K562 (cell line): ENCODE measurements around the gene FYB1. TPM values are rescaled to one million over a fixed set of nuclear protein-coding genes. Genes with fewer than 3 reads are reported as not detected.

Source experiments
- CBX2 ChIP-seq: fragments of 200-600 bp; sonication (generic); IDR thresholded peaks from one replicate; pipeline ENCODE4 v1.6.1; 2012; ENCODE audit warnings: mild to moderate bottlenecking, low read length, inconsistent platforms; ENCODE audit not compliant: insufficient read depth, poor library complexity, severe bottlenecking
- CBX3 ChIP-seq, 2 experiments: IDR thresholded peaks; 1 replicate in 1 of 2; 2 replicates in 1 of 2; pipeline ENCODE4 v1.6.1; 2012; ENCODE audit warnings: inconsistent platforms in 2 of 2, low read length in 2 of 2, borderline replicate concordance in 1 of 2, control low read depth in 1 of 2
- CBX8 ChIP-seq: fragments of 200-600 bp; sonication (generic); IDR thresholded peaks from 2 replicates; pipeline ENCODE4 v1.6.1; 2012; ENCODE audit warnings: borderline replicate concordance, mixed run types, low read depth, mild to moderate bottlenecking, moderate library complexity, mixed read lengths, low read length, control low read depth, inconsistent platforms; ENCODE audit not compliant: poor library complexity, severe bottlenecking; ENCODE audit errors: extremely low read depth
- CHD7 ChIP-seq: fragments of 200-600 bp; sonication (generic); IDR thresholded peaks from one replicate; pipeline ENCODE4 v1.6.1; 2012; ENCODE audit warnings: mild to moderate bottlenecking, low read depth, low read length, inconsistent platforms
- EGR1 ChIP-seq: fragments of 450-650 bp; conservative IDR thresholded peaks from 2 replicates; pipeline ENCODE4 v1.6.1; 2017; ENCODE audit warnings: mild to moderate bottlenecking
- GABPB1 ChIP-seq: sonication (generic); formaldehyde crosslinking; IDR thresholded peaks from 2 replicates; pipeline ENCODE4 v1.8.0; 2022; ENCODE audit warnings: mild to moderate bottlenecking, missing genetic modification reagents
- HNRNPLL ChIP-seq: fragments of 200-400 bp; formaldehyde crosslinking; IDR thresholded peaks from 2 replicates; pipeline ENCODE4 v1.6.1; 2017; ENCODE audit warnings: low read length, low read depth, mild to moderate bottlenecking; ENCODE audit not compliant: poor library complexity, severe bottlenecking
- HNRNPUL1 ChIP-seq: fragments of 200-400 bp; formaldehyde crosslinking; IDR thresholded peaks from 2 replicates; pipeline ENCODE4 v1.6.1; 2017; ENCODE audit warnings: low read length
- NFATC3 ChIP-seq: fragments of 450-650 bp; IDR thresholded peaks from 2 replicates; pipeline ENCODE4 v1.6.1; 2017; ENCODE audit warnings: mild to moderate bottlenecking
- NFIX ChIP-seq: fragments of 250-450 bp; sonication (Bioruptor Pico); IDR thresholded peaks from 2 replicates; pipeline ENCODE4 v1.4.0; 2020; ENCODE audit warnings: low read depth, mild to moderate bottlenecking, moderate library complexity
- PPARD ChIP-seq: fragments of 250-450 bp; sonication (Bioruptor Pico); IDR thresholded peaks from 2 replicates; pipeline ENCODE4 v1.8.0; 2022; ENCODE audit warnings: inconsistent platforms, mild to moderate bottlenecking, moderate library complexity
- RBM25 ChIP-seq: fragments of 200-400 bp; formaldehyde crosslinking; IDR thresholded peaks from 2 replicates; pipeline ENCODE4 v1.6.1; 2018; ENCODE audit warnings: low read length, low read depth, moderate library complexity; ENCODE audit not compliant: severe bottlenecking
- TSC22D4 ChIP-seq: fragments of 450-650 bp; IDR thresholded peaks from 2 replicates; pipeline ENCODE4 v1.6.1; 2016; ENCODE audit warnings: missing genetic modification characterization, missing biosample characterization, control low read depth
- WHSC1 ChIP-seq: IDR thresholded peaks from one replicate; pipeline ENCODE4 v1.6.1; 2012; ENCODE audit warnings: low read length, control low read depth, inconsistent platforms
- ZNF133 ChIP-seq: fragments of 250-450 bp; sonication (Bioruptor Pico); IDR thresholded peaks from 2 replicates; pipeline ENCODE4 v1.4.0; 2020; ENCODE audit warnings: mild to moderate bottlenecking
- ZNF143 ChIP-seq: sonication (generic); formaldehyde crosslinking; IDR thresholded peaks from 2 replicates; pipeline ENCODE4 v1.9.0; 2022; ENCODE audit warnings: mild to moderate bottlenecking, missing genetic modification reagents
- ZNF197 ChIP-seq: fragments of 200-800 bp; sonication (Bioruptor generic); IDR thresholded peaks from 2 replicates; pipeline ENCODE4 v1.6.1; 2016; ENCODE audit warnings: low read depth, missing genetic modification characterization, missing compliant biosample characterization
- ZNF232 ChIP-seq: sonication (generic); formaldehyde crosslinking; IDR thresholded peaks from 2 replicates; pipeline ENCODE4 v1.8.0; 2022; ENCODE audit warnings: mild to moderate bottlenecking, missing genetic modification reagents
- ZNF764 ChIP-seq: fragments of 250-450 bp; sonication (Bioruptor Pico); IDR thresholded peaks from 2 replicates; pipeline ENCODE4 v1.4.0; 2020; ENCODE audit warnings: low read depth, mild to moderate bottlenecking, moderate library complexity
- polyA plus RNA-seq, 8 experiments: library from polyadenylated mRNA; depleted of rRNA in 4 of 8; stranded (reverse) in 5 of 8; unstranded in 3 of 8; fragments of >200 nt; fragmentation: Nextera tagmentation in 2 of 8; fragmentation: Illumina TruSeq in 1 of 8; extraction: Ambion mirVana in 2 of 8; extraction: Trizol in 1 of 8; gene quantifications; 2 replicates each; pipeline versions ENCODE4 v1.2.1 to v1.2.3, GENCODE V29; 2011 to 2014; ENCODE audit warnings: inconsistent platforms in 1 of 8, missing spikeins in 1 of 8
- total RNA-seq, 7 experiments: library from RNA; depleted of rRNA in 6 of 7; stranded (reverse); fragments of >200 nt in 6 of 7; fragmentation: Illumina TruSeq in 2 of 7; extraction: Trizol in 2 of 7; gene quantifications; 2 replicates each; pipeline versions ENCODE4 v1.2.1 to v1.2.3, GENCODE V29; 2011 to 2021; ENCODE audit warnings: low replicate concordance in 1 of 7

Gene FYB1
- total and polyA plus RNA-seq, 9 of the 15 experiments (the other 6 are each of a cell fraction or from before 2014, with no cell fraction given): 4.7 to 31.5 (median 9.7) TPM

GRCh38 chr5:39117401-39117800, 102.0 kb downstream of the FYB1 start (continued):
- TF ChIP-seq CHD7 (no peak), ZNF133 (CRISPR knock-in tag) (no peak), ZNF232 (no peak), NFIX (CRISPR knock-in tag) (no peak), CBX3 (IDR thresholded peaks at IDR 0.05; ENCODE audit: borderline replicate concordance in 1 of 2, low read length in 2 of 2) (peak in 1 of 2 experiments; percentile 5; a peak in 1 of 3 replicates), CBX8 (no peak), ZNF197 (no peak), GABPB1 (CRISPR knock-in tag) (no peak), HNRNPUL1 (no peak), ZNF143 (CRISPR knock-in tag) (no peak), CBX2 (no peak), RBM25 (no peak), NFATC3 (no peak), PPARD (no peak), TSC22D4 (tag) (no peak), EGR1 (no peak; the same call in none of the 2 replicates), ZNF764 (CRISPR knock-in tag) (no peak), WHSC1 (no peak), HNRNPLL (no peak)
